HFFc6 (cell line): ENCODE results near the gene HDAC2. TPM values are rescaled to one million over a fixed set of nuclear protein-coding genes. Genes with fewer than 3 reads are reported as not detected.

Experiments
- DNase-seq: peaks from one replicate; pipeline ENCODE4 v3.0.0-alpha.2; 2018
- H3K27ac Mint-ChIP-seq: 2 replicates; pipeline ENCODE4 v1.8.0; 2020; ENCODE audit warnings: mild to moderate bottlenecking, mixed read lengths
- H3K27me3 Mint-ChIP-seq: 2 replicates; pipeline ENCODE4 v1.8.0; 2021; ENCODE audit warnings: mild to moderate bottlenecking, moderate library complexity, mixed read lengths; ENCODE audit not compliant: insufficient read depth
- H3K36me3 Mint-ChIP-seq: 2 replicates; pipeline ENCODE4 v1.8.0; 2021; ENCODE audit warnings: low read depth, mixed read lengths
- H3K4me1 Mint-ChIP-seq: 2 replicates; pipeline ENCODE4 v1.8.0; 2020; ENCODE audit warnings: low read depth, mixed read lengths
- H3K4me3 Mint-ChIP-seq: 2 replicates; pipeline ENCODE4 v1.8.0; 2020; ENCODE audit warnings: mild to moderate bottlenecking, moderate library complexity, mixed read lengths
- H3K9me3 Mint-ChIP-seq: 2 replicates; pipeline ENCODE4 v1.8.0; 2020; ENCODE audit warnings: mild to moderate bottlenecking, mixed read lengths
- CTCF ChIP-seq: fragments of 200-600 bp; sonication (generic); IDR thresholded peaks from 2 replicates; pipeline ENCODE4 v1.5.0; 2021; ENCODE audit warnings: antibody characterized with exemption, mild to moderate bottlenecking
- total RNA-seq, 6 experiments: library from RNA; stranded (reverse); fragmentation: NEBNext Ultra II Directional; extraction: Animal tissue kit (Norgen Biotek cat#: 25700); gene quantifications; 2 replicates in 1 of 6; 3 replicates in 5 of 6; pipeline ENCODE4 v1.2.3, GENCODE V29; 2021

Gene HDAC2
- total RNA-seq, 6 experiments from 2014 or later: 85.8 to 108 (median 103) TPM

- Mint-ChIP-seq H3K4me3 (no peak overlapping the region), H3K36me3 (peaks cover 14% of the 10 kb centered on the region)
Measured at GRCh38 chr6:113959235-113959634, 11.7 kb downstream of the HDAC2 start.

DNA sequence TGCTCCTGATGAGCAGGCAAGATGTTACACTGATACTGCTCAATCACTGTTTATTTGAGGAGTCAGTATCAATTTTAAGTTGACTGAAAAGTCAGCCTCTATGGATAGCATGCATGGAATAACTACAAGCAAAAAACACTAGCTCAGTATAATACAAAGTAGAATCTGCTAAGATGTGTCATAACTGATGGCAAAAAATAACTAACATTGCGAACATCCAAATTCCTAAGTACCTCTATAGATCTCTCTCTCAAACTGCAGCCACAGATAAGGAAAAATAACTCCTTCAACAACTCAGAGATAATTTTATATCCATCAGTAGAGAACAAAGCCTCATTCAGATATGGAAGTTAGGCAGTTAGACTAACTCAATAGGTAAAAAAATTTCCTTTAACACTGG lies 16.3 kb downstream of the HDAC2 start:
- Mint-ChIP-seq H3K9me3 (no peaks in the 10 kb centered on the region), H3K4me1 (peaks cover 28% of the 10 kb centered on the region), H3K27ac (no peak overlapping the region), H3K4me3 (no peak overlapping the region), H3K27me3 (no peaks in the 10 kb centered on the region), H3K36me3 (peaks cover 36% of the 10 kb centered on the region)
- TF ChIP-seq CTCF: no peak
- no peak for DNase-seq

More at GRCh38 chr6:113959235-113959634, 11.7 kb downstream of the HDAC2 start:
- peaks cover 25% of the 10 kb centered on the region for H3K4me1 Mint-ChIP-seq
- H3K9me3 Mint-ChIP-seq: no peaks in the 10 kb centered on the region
- TF ChIP-seq CTCF: no peak
- no peak for DNase-seq
- H3K27ac Mint-ChIP-seq: no peak overlapping the region
- no peaks in the 10 kb centered on the region for H3K27me3 Mint-ChIP-seq

GRCh38 chr6:113953346-113953745 lies 17.6 kb downstream of the HDAC2 start:
- no peak for TF ChIP-seq CTCF
- Mint-ChIP-seq H3K27me3 (no peaks in the 10 kb centered on the region), H3K27ac (no peak overlapping the region), H3K4me1 (peaks cover 41% of the 10 kb centered on the region), H3K9me3 (no peaks in the 10 kb centered on the region), H3K36me3 (peaks cover 41% of the 10 kb centered on the region), H3K4me3 (no peak overlapping the region)
- DNase-seq: peak; percentile 33

GRCh38 chr6:113949499-113949898 lies 21.4 kb downstream of the HDAC2 start:
- no peaks in the 10 kb centered on the region for H3K9me3 Mint-ChIP-seq
- H3K4me3 Mint-ChIP-seq: no peak overlapping the region
- no peak for DNase-seq
- no peaks in the 10 kb centered on the region for H3K27me3 Mint-ChIP-seq
- H3K27ac Mint-ChIP-seq: no peak overlapping the region
- H3K4me1 Mint-ChIP-seq: peaks cover 37% of the 10 kb centered on the region
- no peak for TF ChIP-seq CTCF
- peaks cover 35% of the 10 kb centered on the region for H3K36me3 Mint-ChIP-seq

DNA sequence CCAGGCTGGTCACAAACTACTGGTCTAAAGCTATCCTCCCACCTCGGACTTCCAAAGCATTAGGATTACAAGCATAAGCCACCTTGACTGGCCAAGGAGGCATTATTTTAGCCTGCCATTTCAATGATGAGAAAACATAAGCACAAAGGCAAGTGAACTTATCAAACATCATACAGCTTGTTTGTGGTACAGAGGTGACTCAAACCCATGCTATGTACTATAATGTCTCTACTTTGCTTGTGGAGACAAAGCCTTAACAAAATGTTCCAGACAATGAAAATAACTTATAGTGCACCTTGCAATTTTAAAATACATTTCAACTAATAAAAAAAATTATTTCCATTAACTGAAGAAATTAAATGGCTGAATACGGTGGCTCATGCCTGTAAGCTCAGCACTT lies 26.2 kb downstream of the HDAC2 start:
- peaks cover 24% of the 10 kb centered on the region for H3K36me3 Mint-ChIP-seq
- TF ChIP-seq CTCF: no peak
- H3K4me1 Mint-ChIP-seq: peaks cover 15% of the 10 kb centered on the region
- H3K4me3 Mint-ChIP-seq: no peak overlapping the region
- no peaks in the 10 kb centered on the region for H3K9me3 Mint-ChIP-seq
- no peaks in the 10 kb centered on the region for H3K27me3 Mint-ChIP-seq
- H3K27ac Mint-ChIP-seq: no peak overlapping the region
- no peak for DNase-seq

DNA sequence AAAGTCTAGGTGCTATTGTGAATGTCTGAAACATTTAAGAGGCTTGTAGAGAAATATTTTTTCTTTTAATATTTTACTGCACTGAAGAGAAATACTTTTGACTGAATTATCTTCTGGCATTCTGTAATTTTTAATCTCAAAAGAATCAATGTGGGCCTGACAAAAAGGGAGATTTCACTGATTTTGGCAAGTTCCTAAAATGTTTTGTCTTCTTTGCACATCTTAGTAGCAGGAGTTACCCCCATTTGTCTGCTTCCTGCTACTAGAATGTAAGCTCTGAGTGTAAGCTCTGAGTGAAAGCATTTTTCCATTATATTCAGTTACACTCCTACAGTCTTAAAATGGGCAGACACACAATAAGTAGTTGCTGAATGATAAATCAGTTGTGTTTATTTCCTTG lies 31.1 kb downstream of the HDAC2 start:
- no peaks in the 10 kb centered on the region for H3K9me3 Mint-ChIP-seq
- H3K4me3 Mint-ChIP-seq: no peak overlapping the region
- no peak for TF ChIP-seq CTCF
- DNase-seq: no peak
- no peaks in the 10 kb centered on the region for H3K27me3 Mint-ChIP-seq
- peaks cover 14% of the 10 kb centered on the region for H3K36me3 Mint-ChIP-seq
- H3K27ac Mint-ChIP-seq: no peak overlapping the region
- no peaks in the 10 kb centered on the region for H3K4me1 Mint-ChIP-seq
